Smooth muscle cell (in vitro differentiated cells): ENCODE data around the gene STOX2. TPM values are rescaled to one million over a fixed set of nuclear protein-coding genes. Genes with fewer than 3 reads are reported as not detected.

Experiments
- DNase-seq: peaks from one replicate; lab custom pipeline; 2025; ENCODE audit not compliant: unreplicated experiment; lab: John Stamatoyannopoulos, UW
- H2AFZ ChIP-seq: fragments of 200-600 bp; sonication (generic); 2 replicates; pipeline ENCODE4 v1.6.0; 2016; ENCODE audit warnings: antibody characterized with exemption, low read depth, mild to moderate bottlenecking
- H3F3A ChIP-seq: fragments of 200-600 bp; sonication (generic); 2 replicates; pipeline ENCODE4 v1.6.0; 2017; ENCODE audit warnings: antibody characterized with exemption, low read depth
- H3K27ac ChIP-seq: fragments of 200-600 bp; sonication (generic); 2 replicates; pipeline ENCODE4 v1.5.1; 2016; ENCODE audit warnings: low read depth, mild to moderate bottlenecking
- H3K27me3 ChIP-seq: fragments of 200-600 bp; sonication (generic); 2 replicates; pipeline ENCODE4 v1.6.1; 2016; ENCODE audit warnings: low read depth, mild to moderate bottlenecking
- H3K36me3 ChIP-seq: fragments of 200-600 bp; sonication (generic); 2 replicates; pipeline ENCODE4 v1.5.1; 2016; ENCODE audit warnings: low read depth
- H3K4me1 ChIP-seq: fragments of 200-600 bp; sonication (generic); 2 replicates; pipeline ENCODE4 v1.5.1; 2016; ENCODE audit warnings: low read depth
- H3K4me2 ChIP-seq: fragments of 200-600 bp; sonication (generic); 2 replicates; pipeline ENCODE4 v1.6.0; 2016; ENCODE audit warnings: mild to moderate bottlenecking
- H3K4me3 ChIP-seq: fragments of 200-600 bp; sonication (generic); 2 replicates; pipeline ENCODE4 v1.5.1; 2016; ENCODE audit warnings: mild to moderate bottlenecking
- H3K79me2 ChIP-seq: fragments of 200-600 bp; sonication (generic); 2 replicates; pipeline ENCODE4 v1.6.0; 2016; ENCODE audit warnings: low read depth, mild to moderate bottlenecking
- H3K9ac ChIP-seq: fragments of 200-600 bp; sonication (generic); 2 replicates; pipeline ENCODE4 v1.6.0; 2016; ENCODE audit warnings: low read depth
- H3K9me3 ChIP-seq: fragments of 200-600 bp; sonication (generic); replicated peaks from 2 replicates; pipeline ENCODE4 v1.5.1; 2016; ENCODE audit warnings: low read depth
- H4K20me1 ChIP-seq: fragments of 200-600 bp; sonication (generic); 2 replicates; pipeline ENCODE4 v1.6.0; 2016; ENCODE audit warnings: low read depth
- WGBS: methylation state at CpG from one replicate; pipeline ENCODE4 v1.1.7; 2016; ENCODE audit warnings: low lambda C conversion rate; 5-methylcytosine and 5-hydroxymethylcytosine counted together
- polyA plus RNA-seq: library from polyadenylated mRNA; unstranded; fragments of >200 nt; fragmentation: Nextera tagmentation; extraction: Ambion mirVana; gene quantifications from 2 replicates; pipeline ENCODE4 v1.2.1, GENCODE V29; 2016
- total RNA-seq: library from RNA; depleted of rRNA; stranded (reverse); fragments of >200 nt; gene quantifications from 2 replicates; pipeline ENCODE4 v1.2.3, GENCODE V29; 2014
- TF ChIP-seq, protein P1 (sequence below): fragments of 200-600 bp; sonication (generic); IDR thresholded peaks from 2 replicates; pipeline ENCODE4 v1.5.1; 2017; ENCODE audit warnings: borderline replicate concordance, mild to moderate bottlenecking, antibody characterized with exemption; ENCODE audit not compliant: insufficient read depth, poor library complexity, severe bottlenecking

STOX2 gene
- total and polyA plus RNA-seq, 2 experiments from 2014 or later = 1.3 to 4.2 TPM

DNA sequence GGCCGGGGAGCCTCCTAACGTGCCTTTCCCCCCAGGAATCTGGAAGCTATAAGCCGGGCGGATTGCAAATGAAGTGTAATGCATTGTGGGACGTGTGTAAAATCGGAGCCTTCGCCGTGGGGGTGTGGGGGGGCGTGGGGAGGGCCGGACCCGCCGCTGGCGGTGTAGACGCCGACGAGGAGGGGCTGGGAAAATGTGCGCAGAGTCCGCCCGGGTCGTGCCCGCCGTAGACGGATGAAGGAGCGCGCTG, 1.3 kb downstream of the STOX2 start:
- TF ChIP-seq, protein P1, sequence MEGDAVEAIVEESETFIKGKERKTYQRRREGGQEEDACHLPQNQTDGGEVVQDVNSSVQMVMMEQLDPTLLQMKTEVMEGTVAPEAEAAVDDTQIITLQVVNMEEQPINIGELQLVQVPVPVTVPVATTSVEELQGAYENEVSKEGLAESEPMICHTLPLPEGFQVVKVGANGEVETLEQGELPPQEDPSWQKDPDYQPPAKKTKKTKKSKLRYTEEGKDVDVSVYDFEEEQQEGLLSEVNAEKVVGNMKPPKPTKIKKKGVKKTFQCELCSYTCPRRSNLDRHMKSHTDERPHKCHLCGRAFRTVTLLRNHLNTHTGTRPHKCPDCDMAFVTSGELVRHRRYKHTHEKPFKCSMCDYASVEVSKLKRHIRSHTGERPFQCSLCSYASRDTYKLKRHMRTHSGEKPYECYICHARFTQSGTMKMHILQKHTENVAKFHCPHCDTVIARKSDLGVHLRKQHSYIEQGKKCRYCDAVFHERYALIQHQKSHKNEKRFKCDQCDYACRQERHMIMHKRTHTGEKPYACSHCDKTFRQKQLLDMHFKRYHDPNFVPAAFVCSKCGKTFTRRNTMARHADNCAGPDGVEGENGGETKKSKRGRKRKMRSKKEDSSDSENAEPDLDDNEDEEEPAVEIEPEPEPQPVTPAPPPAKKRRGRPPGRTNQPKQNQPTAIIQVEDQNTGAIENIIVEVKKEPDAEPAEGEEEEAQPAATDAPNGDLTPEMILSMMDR = no peak
- DNase-seq = no peak
- no peaks in the 10 kb centered on the region for H3K27me3 ChIP-seq
- 2% methylated on average over 10 of the region's 25 CpGs for WGBS
- peaks cover 7% of the 10 kb centered on the region for H3K4me1 ChIP-seq
- no peaks in the 10 kb centered on the region for H3K9me3 ChIP-seq
- H3K4me2 ChIP-seq = peak overlapping the region; percentile 98
- no peaks in the 10 kb centered on the region for H3K79me2 ChIP-seq
- H4K20me1 ChIP-seq = peaks cover 7% of the 10 kb centered on the region
- no peak overlapping the region for H3K27ac ChIP-seq
- peaks cover 6% of the 10 kb centered on the region for H3F3A ChIP-seq
- H3K9ac ChIP-seq = no peak overlapping the region
- no peaks in the 10 kb centered on the region for H3K36me3 ChIP-seq
- peak overlapping the region; percentile 79 for H3K4me3 ChIP-seq
- peak overlapping the region; percentile 92 for H2AFZ ChIP-seq

DNA sequence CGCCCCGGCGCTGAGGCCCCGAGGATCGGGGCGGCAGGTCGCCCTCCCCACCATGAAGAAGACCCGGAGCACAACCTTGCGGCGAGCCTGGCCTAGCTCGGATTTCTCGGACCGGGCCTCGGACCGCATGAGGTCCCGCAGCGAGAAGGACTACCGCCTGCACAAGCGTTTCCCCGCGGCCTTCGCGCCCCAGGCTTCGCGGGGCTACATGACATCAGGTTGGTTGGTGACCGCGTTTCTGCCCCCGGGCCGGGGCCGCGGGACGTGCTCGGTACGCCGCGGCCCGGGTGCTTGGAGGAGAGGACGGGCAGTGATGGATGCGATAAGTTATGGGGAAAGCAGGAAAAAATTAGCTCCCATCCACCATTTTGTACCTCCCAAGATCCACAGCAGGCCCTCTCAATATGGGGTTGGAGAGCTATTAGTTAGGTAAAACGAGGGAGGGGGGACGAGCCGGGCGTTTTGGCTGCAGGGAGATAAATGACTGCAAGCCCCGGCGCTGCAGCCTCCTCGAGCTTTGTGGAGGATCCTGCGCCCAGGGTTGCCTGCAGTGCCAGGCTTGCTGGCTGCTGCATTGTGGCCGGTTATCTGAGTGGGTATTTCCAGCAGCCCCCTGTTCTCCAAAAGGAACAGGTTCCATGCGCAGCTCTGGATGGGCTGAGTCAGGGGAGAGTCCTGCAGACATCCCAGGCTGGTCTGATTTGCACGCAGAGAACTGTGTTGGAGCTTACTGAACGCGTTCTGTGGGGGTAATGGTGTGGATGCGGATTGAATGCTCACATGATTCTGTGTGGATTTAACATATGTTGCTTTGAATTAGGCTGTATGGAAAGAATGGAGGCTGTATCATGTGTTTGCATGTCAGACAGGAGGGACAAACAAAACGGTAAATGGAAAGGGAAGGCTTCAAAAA, 1.9 kb downstream of the STOX2 start:
- no peaks in the 10 kb centered on the region for H3K79me2 ChIP-seq
- H3K9ac ChIP-seq = no peak overlapping the region
- H3K27me3 ChIP-seq = no peaks in the 10 kb centered on the region
- H3K4me1 ChIP-seq = peaks cover 7% of the 10 kb centered on the region
- DNase-seq = peak; percentile 27
- H2AFZ ChIP-seq = peak overlapping the region; percentile 92
- TF ChIP-seq, protein P1 = no peak
- H3K9me3 ChIP-seq = no peaks in the 10 kb centered on the region
- H3K27ac ChIP-seq = no peak overlapping the region
- no peaks in the 10 kb centered on the region for H3K36me3 ChIP-seq
- peak overlapping the region; percentile 98 for H3K4me2 ChIP-seq
- peaks cover 6% of the 10 kb centered on the region for H3F3A ChIP-seq
- H4K20me1 ChIP-seq = peaks cover 7% of the 10 kb centered on the region
- peak overlapping the region; percentile 79 for H3K4me3 ChIP-seq
- 1% methylated on average over 47 of the region's 54 CpGs for WGBS

DNA sequence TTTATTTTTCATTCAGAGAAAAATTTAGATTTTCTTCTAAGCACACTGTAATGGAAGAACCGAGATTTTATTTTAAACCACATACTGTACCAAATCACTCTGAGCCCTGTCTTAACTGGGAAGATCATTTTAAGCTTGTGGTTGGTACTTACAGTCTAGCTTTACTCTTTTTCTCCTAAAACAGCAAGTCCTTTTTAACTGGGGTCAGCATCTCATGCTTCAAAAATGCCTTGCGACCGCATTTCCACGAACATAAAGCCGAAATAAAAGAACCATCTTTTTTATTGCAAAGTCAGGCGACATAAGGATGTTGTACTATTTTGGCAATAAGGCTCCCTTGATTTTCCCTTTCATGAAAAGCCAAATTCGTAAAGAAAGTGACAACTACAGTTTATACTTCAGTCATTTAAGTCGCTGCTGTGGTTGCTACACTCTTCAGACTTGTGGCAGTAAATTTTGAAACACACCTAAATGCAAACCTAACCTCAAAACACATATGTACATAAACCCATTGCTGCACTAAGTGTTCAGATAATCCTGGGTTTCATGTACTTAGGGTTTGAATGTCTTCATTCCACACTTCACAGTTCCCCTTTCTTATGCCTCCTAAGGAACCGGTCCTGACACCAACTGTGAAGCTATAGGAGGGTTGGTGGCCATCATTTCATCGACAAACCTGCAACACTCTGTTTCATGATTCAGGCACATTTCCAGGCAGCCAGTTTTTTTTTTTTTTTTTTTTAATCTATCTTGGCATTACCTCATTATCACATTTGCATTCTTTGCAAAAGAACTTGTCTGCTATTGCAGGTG, 3.0 kb downstream of the STOX2 start:
- H3K36me3 ChIP-seq = no peaks in the 10 kb centered on the region
- peaks cover 7% of the 10 kb centered on the region for H4K20me1 ChIP-seq
- no peak overlapping the region for H3K27ac ChIP-seq
- H3K4me1 ChIP-seq = peaks cover 7% of the 10 kb centered on the region
- H3K4me3 ChIP-seq = peak overlapping the region; percentile 79
- H3K27me3 ChIP-seq = no peaks in the 10 kb centered on the region
- TF ChIP-seq, protein P1 = no peak
- no peak overlapping the region for H2AFZ ChIP-seq
- WGBS = 18% methylated on average over 10 of the region's 10 CpGs
- H3F3A ChIP-seq = peaks cover 6% of the 10 kb centered on the region
- H3K9ac ChIP-seq = no peak overlapping the region
- H3K4me2 ChIP-seq = peak overlapping the region; percentile 98
- no peak for DNase-seq
- no peaks in the 10 kb centered on the region for H3K79me2 ChIP-seq
- no peaks in the 10 kb centered on the region for H3K9me3 ChIP-seq
